ENCODE measurements around the gene ARHGEF39. TPM values are rescaled to one million over a fixed set of nuclear protein-coding genes. Genes with fewer than 3 reads are reported as not detected.

ARHGEF39 gene
- total and polyA plus RNA-seq, 10 of the 15 experiments (the other 5 are each of a cell fraction or from before 2014, with no cell fraction given), result 2.0 to 28.9 (median 13.2) TPM

- CTCF ChIA-PET, result interaction anchor here (1.1 to 3.6 kb wide), 8 partner anchors 8 to 213 kb away, joined by 3 to 26 read pairs (median 3); no protein-coding TSS in a partner anchor
- FAIRE-seq (no peak), ATAC-seq (no peak), DNase-seq (ENCODE audit: low read depth, low spot score) (no peak)
- WGBS (ENCODE audit: insufficient coverage, insufficient replicate concordance, low lambda C conversion rate, missing lambda C conversion rate), result 51% methylated on average over 6 of the region's 6 CpGs
- Histone ChIP-seq H2AFZ (ENCODE audit: control insufficient read depth, low read depth, low read length) (no peak overlapping the region), H3K4me2 (ENCODE audit: control insufficient read depth, insufficient read depth) (no peak overlapping the region), H3K27me3 (replicated peaks in 1 of 2; ENCODE audit: control insufficient read depth in 2 of 2, insufficient read depth in 2 of 2, low read length in 1 of 2) (peaks cover 1 to 3% of the 10 kb centered on the region in 2 experiments; a peak in 3 of 4 replicates), H3K9ac (ENCODE audit: control insufficient read depth, insufficient read depth, low read length) (no peak overlapping the region), H3K27ac (ENCODE audit: control insufficient read depth, insufficient read depth) (no peak overlapping the region), H3K79me2 (ENCODE audit: control insufficient read depth, insufficient read depth, low read length) (peaks cover 8% of the 10 kb centered on the region), H3K9me3 (replicated peaks; ENCODE audit: control insufficient read depth, insufficient read depth, low read length) (no peaks in the 10 kb centered on the region), H3K4me1 (ENCODE audit: control insufficient read depth, insufficient read depth, low read length) (peaks cover 8% of the 10 kb centered on the region), H3K36me3 (ENCODE audit: control insufficient read depth in 2 of 2, insufficient read depth in 2 of 2, low read length in 1 of 2) (no peaks in the 10 kb centered on the region), H3K4me3 (no peak overlapping the region), H4K20me1 (ENCODE audit: control insufficient read depth, insufficient read depth) (no peaks in the 10 kb centered on the region)
- no TSS peak for BruUV-seq (replicated peaks)
- intact Hi-C loops (cut with micrococcal nuclease; ENCODE audit: unreplicated experiment), result no loop called here
- RAD21 ChIA-PET (ENCODE audit: unreplicated experiment), result interaction anchor here (1.0 to 9.7 kb wide), 3 partner anchors 10 to 22 kb away, joined by 3 to 95 read pairs (median 3); partner anchors contain the start of gene SIT1
- in situ Hi-C loops (cut with MboI), result loop anchor here (5.0 kb wide), 1 partner anchor 53 kb away; no protein-coding TSS in a partner anchor
- POLR2A ChIA-PET, result interaction anchor here (0.5 to 1.1 kb wide), 2 partner anchors 21 to 58 kb away, joined by 3 read pairs; no protein-coding TSS in a partner anchor
- SMC1A ChIA-PET (ENCODE audit: uncharacterized antibody, unreplicated experiment), result interaction anchor here (0.6 to 1.4 kb wide), 4 partner anchors 8 to 837 kb away, joined by 3 to 6 read pairs (median 4); no protein-coding TSS in a partner anchor
- TF ChIP-seq RFX5 (IDR thresholded peaks at IDR 0.05; ENCODE audit: low read depth, low read length) (no peak), TCF3 (IDR thresholded peaks at IDR 0.05; ENCODE audit: borderline replicate concordance, insufficient read depth, low read depth, low read length) (no peak), ELK1 (IDR thresholded peaks at IDR 0.05; ENCODE audit: low read depth, low read length) (no peak), IRF3 (IDR thresholded peaks at IDR 0.05) (no peak), KAT2A (conservative IDR thresholded peaks at IDR 0.05; ENCODE audit: control insufficient read depth, low read depth, low read length) (no peak), CEBPZ (IDR thresholded peaks at IDR 0.05; ENCODE audit: low read depth, low read length) (no peak), ATF2 (IDR thresholded peaks at IDR 0.05; ENCODE audit: low read length) (no peak), SUPT20H (IDR thresholded peaks at IDR 0.05; ENCODE audit: borderline replicate concordance, control insufficient read depth, low read depth, low read length) (no peak), ZZZ3 (IDR thresholded peaks at IDR 0.05; ENCODE audit: control insufficient read depth, insufficient read length, low read depth) (no peak), EP300 (IDR thresholded peaks at IDR 0.05; ENCODE audit: borderline replicate concordance in 1 of 2, control insufficient read depth in 1 of 2, low read depth in 2 of 2, low read length in 2 of 2) (no peak), SREBF2 (IDR thresholded peaks at IDR 0.05; ENCODE audit: low read length) (no peak), PAX5 (IDR thresholded peaks at IDR 0.05; ENCODE audit: borderline replicate concordance, low read depth, low read length) (no peak), ASH2L (IDR thresholded peaks at IDR 0.05; ENCODE audit: borderline replicate concordance, low read depth) (no peak), SRF (IDR thresholded peaks at IDR 0.05; ENCODE audit: low read depth in 2 of 2, low read length in 2 of 2) (no peak), MEF2A (IDR thresholded peaks at IDR 0.05; ENCODE audit: insufficient read depth, low read depth, low read length) (no peak)
Observed at GRCh38 chr9:35669331-35670145, 4.5 kb upstream of the ARHGEF39 start.
